DOHH2 (cell line): ENCODE measurements around the gene MICAL2.

Source experiments
- H3F3A ChIP-seq: fragments of 200-600 bp; sonication (generic), shearing (Covaris generic); 2 replicates; pipeline ENCODE4 v1.6.0; 2016; ENCODE audit warnings: antibody characterized with exemption, mild to moderate bottlenecking; ENCODE audit not compliant: control insufficient read depth, insufficient read depth
- H3K27ac ChIP-seq: fragments of 200-600 bp; sonication (generic); 2 replicates; pipeline ENCODE4 v1.5.1; 2014; ENCODE audit warnings: low read depth, mild to moderate bottlenecking, low read length, moderate library complexity
- H3K27me3 ChIP-seq: fragments of 200-600 bp; sonication (generic); 2 replicates; pipeline ENCODE4 v1.6.1; 2014; ENCODE audit warnings: mild to moderate bottlenecking, low read length, mixed read lengths; ENCODE audit not compliant: control insufficient read depth
- H3K36me3 ChIP-seq: fragments of 200-600 bp; sonication (generic); 2 replicates; pipeline ENCODE4 v1.6.1; 2014; ENCODE audit warnings: mild to moderate bottlenecking, low read length, moderate library complexity, mixed read lengths; ENCODE audit not compliant: control insufficient read depth
- H3K4me1 ChIP-seq: fragments of 200-600 bp; sonication (generic); 2 replicates; pipeline ENCODE4 v1.6.1; 2014; ENCODE audit warnings: mild to moderate bottlenecking, low read length, mixed read lengths; ENCODE audit not compliant: control insufficient read depth
- H3K4me2 ChIP-seq: fragments of 200-600 bp; sonication (generic); 2 replicates; pipeline ENCODE4 v1.6.0; 2014; ENCODE audit warnings: mild to moderate bottlenecking, low read length, moderate library complexity
- H3K4me3 ChIP-seq: fragments of 200-600 bp; sonication (generic); 2 replicates; pipeline ENCODE4 v1.5.1; 2014; ENCODE audit warnings: mild to moderate bottlenecking, low read length, mixed read lengths
- H3K79me2 ChIP-seq: fragments of 200-600 bp; sonication (generic); 2 replicates; pipeline ENCODE4 v1.6.1; 2014; ENCODE audit warnings: mild to moderate bottlenecking, low read length, mixed read lengths; ENCODE audit not compliant: control insufficient read depth
- H3K9me2 ChIP-seq: fragments of 200-600 bp; sonication (generic); replicated peaks from 2 replicates; pipeline ENCODE4 v1.6.1; 2014; ENCODE audit warnings: mild to moderate bottlenecking, low read length, mixed read lengths; ENCODE audit not compliant: control insufficient read depth
- H3K9me3 ChIP-seq: fragments of 200-600 bp; sonication (generic); 2 replicates; pipeline ENCODE4 v1.6.1; 2014; ENCODE audit warnings: antibody characterized with exemption, low read length, mixed read lengths; ENCODE audit not compliant: control insufficient read depth, insufficient read depth
- H4K20me1 ChIP-seq: fragments of 200-600 bp; sonication (generic); 2 replicates; pipeline ENCODE4 v1.6.0; 2014; ENCODE audit warnings: low read depth, mild to moderate bottlenecking, antibody characterized with exemption, low read length, moderate library complexity; ENCODE audit not compliant: control insufficient read depth, insufficient read depth
- EZH2phosphoT487 ChIP-seq: fragments of 200-600 bp; sonication (generic); IDR thresholded peaks from 2 replicates; pipeline ENCODE4 v1.6.1; 2017; ENCODE audit warnings: borderline replicate concordance, mild to moderate bottlenecking, antibody characterized with exemption, low read length, moderate library complexity, mixed read lengths
- TF ChIP-seq, protein P1 (sequence below): fragments of 200-600 bp; sonication (generic); IDR thresholded peaks from one replicate; pipeline ENCODE4 v1.5.1; 2014; ENCODE audit warnings: antibody characterized with exemption, mild to moderate bottlenecking, low read depth, low read length; ENCODE audit not compliant: poor library complexity, severe bottlenecking

MICAL2 gene

GRCh38 chr11:12100841-12101242, 9.5 kb upstream of the MICAL2 start:
- Histone ChIP-seq H3K4me2 (no peak overlapping the region), H3K36me3 (no peaks in the 10 kb centered on the region), H3K79me2 (no peaks in the 10 kb centered on the region), H3K27me3 (no peaks in the 10 kb centered on the region; the same call in 1 of the 2 replicates), H3K4me3 (no peak overlapping the region), H3K9me2 (no peaks in the 10 kb centered on the region), H3F3A (no peaks in the 10 kb centered on the region), H3K9me3 (no peaks in the 10 kb centered on the region), H4K20me1 (no peaks in the 10 kb centered on the region), H3K4me1 (no peaks in the 10 kb centered on the region), H3K27ac (no peak overlapping the region)
- TF ChIP-seq, protein P1, sequence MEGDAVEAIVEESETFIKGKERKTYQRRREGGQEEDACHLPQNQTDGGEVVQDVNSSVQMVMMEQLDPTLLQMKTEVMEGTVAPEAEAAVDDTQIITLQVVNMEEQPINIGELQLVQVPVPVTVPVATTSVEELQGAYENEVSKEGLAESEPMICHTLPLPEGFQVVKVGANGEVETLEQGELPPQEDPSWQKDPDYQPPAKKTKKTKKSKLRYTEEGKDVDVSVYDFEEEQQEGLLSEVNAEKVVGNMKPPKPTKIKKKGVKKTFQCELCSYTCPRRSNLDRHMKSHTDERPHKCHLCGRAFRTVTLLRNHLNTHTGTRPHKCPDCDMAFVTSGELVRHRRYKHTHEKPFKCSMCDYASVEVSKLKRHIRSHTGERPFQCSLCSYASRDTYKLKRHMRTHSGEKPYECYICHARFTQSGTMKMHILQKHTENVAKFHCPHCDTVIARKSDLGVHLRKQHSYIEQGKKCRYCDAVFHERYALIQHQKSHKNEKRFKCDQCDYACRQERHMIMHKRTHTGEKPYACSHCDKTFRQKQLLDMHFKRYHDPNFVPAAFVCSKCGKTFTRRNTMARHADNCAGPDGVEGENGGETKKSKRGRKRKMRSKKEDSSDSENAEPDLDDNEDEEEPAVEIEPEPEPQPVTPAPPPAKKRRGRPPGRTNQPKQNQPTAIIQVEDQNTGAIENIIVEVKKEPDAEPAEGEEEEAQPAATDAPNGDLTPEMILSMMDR = no peak
- TF ChIP-seq EZH2phosphoT487 = no peak

GRCh38 chr11:12101318-12101717, 9.1 kb upstream of the MICAL2 start:
- Histone ChIP-seq H3K27ac (no peak overlapping the region), H3K9me2 (no peaks in the 10 kb centered on the region), H4K20me1 (no peaks in the 10 kb centered on the region), H3F3A (no peaks in the 10 kb centered on the region), H3K9me3 (no peaks in the 10 kb centered on the region), H3K4me1 (no peaks in the 10 kb centered on the region), H3K4me3 (no peak overlapping the region), H3K36me3 (no peaks in the 10 kb centered on the region), H3K79me2 (no peaks in the 10 kb centered on the region), H3K27me3 (no peaks in the 10 kb centered on the region; the same call in 1 of the 2 replicates), H3K4me2 (no peak overlapping the region)
- TF ChIP-seq, protein P1 = no peak
- TF ChIP-seq EZH2phosphoT487 = no peak

DNA sequence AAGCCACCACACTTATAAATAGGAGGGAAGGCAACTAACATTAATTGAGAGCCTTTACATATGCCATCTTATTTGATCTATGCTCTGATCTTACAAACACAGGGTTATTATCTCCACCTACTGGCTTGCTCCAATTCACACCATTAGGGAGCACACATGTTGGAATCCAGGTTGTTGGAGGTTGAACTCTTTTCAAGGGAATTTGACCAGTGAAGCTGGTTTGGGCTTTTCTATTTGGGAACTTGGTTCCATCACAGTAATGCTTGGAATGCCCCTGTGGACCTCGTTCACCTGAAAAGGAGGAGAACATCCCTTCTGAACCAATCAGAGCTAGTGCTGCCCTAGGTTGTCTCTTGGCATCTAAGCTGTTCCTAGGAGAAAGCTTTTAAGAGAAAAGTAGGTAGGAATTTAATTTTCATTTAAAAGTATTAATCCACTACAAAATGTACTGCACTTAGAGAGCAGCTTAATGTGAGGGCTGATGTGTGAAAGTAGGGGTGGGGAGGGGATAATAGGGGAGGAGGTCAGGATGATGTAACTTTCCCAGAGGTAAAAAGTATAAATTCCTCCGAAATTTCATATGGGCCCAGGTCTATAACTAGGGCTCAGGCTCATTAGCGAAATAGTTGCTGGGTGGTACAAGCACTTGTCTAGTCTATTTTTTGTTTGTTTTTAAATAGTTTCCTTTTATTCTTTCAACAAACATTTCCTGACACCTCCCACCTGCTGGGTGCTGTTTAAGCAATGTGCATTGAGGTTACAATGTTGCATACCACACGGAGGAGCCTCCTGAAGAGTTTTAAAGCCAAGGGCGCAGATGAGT, 7.6 kb upstream of the MICAL2 start:
- Histone ChIP-seq H3K4me3 (no peak overlapping the region), H3F3A (no peaks in the 10 kb centered on the region), H3K27me3 (no peaks in the 10 kb centered on the region; the same call in 1 of the 2 replicates), H3K27ac (no peak overlapping the region), H4K20me1 (no peaks in the 10 kb centered on the region), H3K9me2 (no peaks in the 10 kb centered on the region), H3K4me2 (no peak overlapping the region), H3K9me3 (no peaks in the 10 kb centered on the region), H3K36me3 (no peaks in the 10 kb centered on the region), H3K4me1 (no peaks in the 10 kb centered on the region), H3K79me2 (no peaks in the 10 kb centered on the region)
- TF ChIP-seq EZH2phosphoT487 = no peak
- TF ChIP-seq, protein P1 = no peak
